Pons (tissue), 1 donor: ENCODE results near the gene RAB1A.
"Not testable (repeated sequence)": the region's sequence is repeated elsewhere in the genome, so short reads cannot be mapped to it uniquely, and the experiment has no call there.

Source experiments
- DNase-seq: peaks from one replicate; pipeline ENCODE4 v3.0.0-alpha.2; 2016; ENCODE audit warnings: low spot score

Gene RAB1A

GRCh38 chr2:65136253-65136652, 6.3 kb upstream of the RAB1A start:
- no peak for DNase-seq

GRCh38 chr2:65134158-65134557, 4.3 kb upstream of the RAB1A start:
- no peak for DNase-seq

- DNase-seq, result no peak
Measured at GRCh38 chr2:65133626-65134025, 3.7 kb upstream of the RAB1A start.

DNA sequence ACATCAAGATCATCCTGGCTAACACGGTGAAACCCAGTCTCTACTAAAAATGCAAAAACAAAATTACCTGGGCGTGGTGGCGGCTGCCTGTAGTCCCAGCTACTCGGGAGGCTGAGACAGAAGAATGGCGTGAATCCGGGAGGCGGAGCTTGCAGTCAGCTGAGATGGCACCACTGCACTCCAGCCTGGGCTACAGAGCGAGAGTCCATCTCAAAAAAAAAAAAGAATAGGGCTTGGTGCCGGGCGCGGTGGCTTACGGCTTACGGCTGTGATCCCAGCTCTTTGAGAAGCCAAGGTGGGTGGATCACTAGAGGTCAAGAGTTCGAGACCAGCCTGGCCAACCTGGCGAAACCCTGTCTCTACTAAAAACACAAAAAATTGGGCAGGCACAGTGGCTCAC, 3.0 kb upstream of the RAB1A start:
- DNase-seq, result not testable (repeated sequence)

GRCh38 chr2:65130664-65131175, 814 bp upstream of the RAB1A start:
- DNase-seq, result no peak

DNA sequence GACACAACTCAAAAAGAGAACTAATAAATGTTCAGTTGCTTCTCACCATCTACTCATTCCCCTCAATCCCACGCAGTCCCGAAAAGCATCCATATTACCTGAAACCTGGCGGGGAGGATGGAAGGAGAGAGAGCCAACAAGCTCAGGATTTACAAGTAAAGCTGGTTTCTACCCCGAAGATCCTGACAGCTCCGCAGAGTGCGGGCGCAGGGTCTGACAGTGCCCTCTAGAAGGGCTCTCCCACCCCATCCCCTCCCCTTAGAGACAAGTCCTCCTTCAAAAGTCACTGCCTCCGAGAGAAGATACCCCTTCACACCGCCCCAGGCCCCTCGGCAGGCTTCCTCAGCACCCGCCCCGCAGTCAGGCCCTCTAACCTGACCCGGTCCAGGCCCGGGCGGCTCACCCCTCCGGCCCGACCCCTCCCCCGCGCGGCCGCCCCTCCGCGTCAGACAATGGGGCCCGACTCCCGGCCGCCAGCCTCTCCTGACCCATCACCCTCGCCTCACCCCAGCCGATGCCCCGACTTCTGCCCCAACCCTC, 550 bp downstream of the RAB1A start:
- peak; percentile 29 for DNase-seq

GRCh38 chr2:65128297-65129190, 1.4 kb downstream of the RAB1A start:
- DNase-seq, result peak; percentile 62

- DNase-seq, result not testable (repeated sequence)
Measured at GRCh38 chr2:65125457-65125856, 4.4 kb downstream of the RAB1A start.

GRCh38 chr2:65122313-65122712, 7.6 kb downstream of the RAB1A start:
- DNase-seq, result no peak

DNA sequence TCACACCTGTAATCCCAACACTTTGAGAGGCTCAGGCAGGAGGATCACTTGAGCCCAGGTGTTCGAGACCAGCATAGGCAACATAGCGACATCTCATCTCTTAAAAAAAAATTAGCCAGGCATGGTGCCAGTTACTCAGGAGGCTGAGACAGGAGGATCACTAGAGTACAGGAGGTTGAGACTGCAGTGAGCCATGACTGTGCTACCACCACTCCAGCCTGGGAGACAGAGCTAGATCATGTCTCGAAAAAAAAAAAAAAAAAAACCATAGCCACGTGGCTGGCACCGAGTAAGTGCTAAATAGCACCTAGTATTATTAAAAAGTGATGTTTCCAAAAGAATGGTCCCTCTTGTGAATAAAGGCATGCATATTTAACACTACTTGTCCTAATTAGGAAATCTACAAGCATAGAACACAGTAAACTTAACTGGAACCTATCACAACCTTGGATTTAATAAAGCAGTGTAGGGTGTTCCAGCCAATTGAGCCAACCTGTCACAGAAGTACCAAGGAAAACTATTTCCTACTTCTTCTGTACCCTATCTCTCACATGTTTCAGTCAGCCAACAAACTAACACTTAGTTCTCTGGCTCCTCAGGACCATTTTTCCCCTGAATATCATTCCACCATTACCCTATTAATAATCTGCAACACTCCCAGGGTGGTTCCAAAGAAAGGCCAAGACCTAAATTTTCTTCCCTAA, 8.8 kb downstream of the RAB1A start:
- DNase-seq, result no peak

DNA sequence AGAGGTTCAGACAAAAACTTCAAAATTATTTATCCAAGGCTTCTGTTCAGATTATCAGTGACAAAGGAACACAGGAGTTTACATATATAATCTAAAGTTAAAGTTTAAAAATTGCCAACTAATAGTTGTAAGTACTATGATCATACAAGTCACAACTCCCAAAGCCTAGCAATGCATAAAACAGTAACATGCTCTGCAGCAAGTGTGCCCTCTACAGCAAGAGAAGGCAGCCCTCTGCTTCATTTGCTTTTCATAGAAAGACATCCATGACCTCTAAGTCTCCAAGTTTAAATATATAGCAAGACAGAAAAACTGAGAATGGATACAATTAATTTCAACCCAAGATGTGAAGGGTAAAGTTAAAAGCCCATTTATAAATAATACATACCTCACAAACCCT, 13.3 kb downstream of the RAB1A start:
- no peak for DNase-seq

GRCh38 chr2:65114921-65115320, 15.0 kb downstream of the RAB1A start:
- no peak for DNase-seq

DNA sequence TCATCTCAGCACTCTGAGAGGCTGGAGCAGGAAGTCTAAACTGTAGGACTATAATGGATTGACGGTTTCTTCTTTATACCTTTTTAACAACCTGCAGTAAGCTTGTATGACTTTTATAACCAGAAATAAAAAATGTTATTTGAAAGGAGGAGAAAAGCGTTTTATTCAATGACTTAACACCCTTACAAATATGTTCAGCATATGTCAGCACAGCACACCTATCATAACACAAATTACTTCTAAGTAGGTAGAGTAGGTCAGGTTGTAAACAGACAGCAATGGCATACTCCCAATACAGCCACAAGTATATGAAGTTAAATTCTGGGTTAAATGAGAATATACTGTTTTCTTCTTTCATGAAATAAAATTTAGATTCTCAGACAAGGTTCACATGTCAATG, 16.1 kb downstream of the RAB1A start:
- no peak for DNase-seq

GRCh38 chr2:65113229-65113628, 16.7 kb downstream of the RAB1A start:
- no peak for DNase-seq

DNA sequence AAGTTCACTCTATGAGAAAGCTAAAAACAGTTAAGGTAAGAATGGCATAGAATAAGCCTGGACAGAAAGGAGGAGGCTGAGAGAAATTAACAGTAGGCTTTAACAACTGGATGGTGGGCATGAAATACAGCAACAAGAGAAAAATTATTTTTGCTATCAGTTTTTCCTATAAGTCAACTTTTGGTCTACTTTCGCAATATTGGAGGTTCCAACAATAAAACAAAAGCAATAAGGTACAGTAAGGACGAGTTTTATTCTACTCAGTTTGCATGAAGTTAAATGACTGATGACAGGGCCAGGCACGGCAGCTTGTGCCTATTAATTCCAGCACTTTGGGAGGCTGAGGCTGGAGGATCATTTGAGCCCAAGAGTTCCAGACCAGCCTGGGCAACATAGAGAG, 17.3 kb downstream of the RAB1A start:
- no peak for DNase-seq

GRCh38 chr2:65108780-65109179, 21.1 kb downstream of the RAB1A start:
- DNase-seq, result no peak

DNA sequence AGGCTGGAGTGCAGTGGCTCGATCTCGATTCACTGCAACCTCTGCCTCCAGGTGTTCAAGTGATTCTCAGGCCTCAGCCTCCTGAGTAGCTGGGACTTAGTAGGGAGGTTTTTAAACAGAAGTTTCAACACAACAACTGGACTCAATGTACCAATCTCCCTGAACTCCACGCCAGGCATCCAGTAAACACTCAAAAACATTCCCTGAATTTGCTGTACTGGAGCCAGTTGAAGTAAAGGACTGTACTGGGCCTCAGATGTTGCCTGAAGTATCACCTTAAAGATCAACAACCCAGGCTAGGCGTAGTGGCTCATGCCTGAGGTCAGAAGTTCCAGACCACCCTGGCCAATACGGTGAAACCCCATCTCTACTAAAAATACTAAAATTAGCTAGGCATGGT, 22.4 kb downstream of the RAB1A start:
- DNase-seq, result no peak

DNA sequence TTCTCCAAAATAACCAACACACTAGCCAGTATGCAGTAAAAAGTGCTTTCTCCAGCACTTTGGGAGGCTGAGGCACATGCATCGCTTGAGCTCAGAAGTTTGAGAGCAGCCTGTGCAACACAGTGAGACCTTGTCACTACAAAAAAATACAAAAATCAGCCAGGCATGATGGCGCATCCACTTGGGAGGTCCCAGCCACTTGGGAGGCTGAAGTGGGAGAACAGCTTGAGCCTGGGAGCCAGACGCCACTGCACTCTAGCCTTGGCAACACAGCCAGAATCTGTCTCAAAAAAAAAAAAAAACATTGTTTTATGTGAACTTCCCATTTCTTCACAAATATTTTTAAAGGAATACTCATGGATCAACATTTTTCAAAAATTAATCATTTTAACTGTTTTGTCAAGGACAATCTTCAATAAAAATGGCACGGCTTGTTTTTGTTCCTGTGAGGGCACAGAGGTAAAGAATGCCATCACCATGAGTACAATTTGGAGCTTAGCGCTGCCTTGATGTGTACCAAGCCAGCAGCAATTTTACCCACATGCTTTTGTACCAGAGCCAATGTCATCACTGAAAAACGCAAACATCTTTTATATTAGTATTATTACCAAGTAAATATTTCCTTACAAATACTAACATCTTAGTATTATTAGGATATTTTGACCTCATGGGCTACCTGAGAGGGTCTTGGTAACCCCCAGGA, 26.7 kb downstream of the RAB1A start:
- no peak for DNase-seq

DNA sequence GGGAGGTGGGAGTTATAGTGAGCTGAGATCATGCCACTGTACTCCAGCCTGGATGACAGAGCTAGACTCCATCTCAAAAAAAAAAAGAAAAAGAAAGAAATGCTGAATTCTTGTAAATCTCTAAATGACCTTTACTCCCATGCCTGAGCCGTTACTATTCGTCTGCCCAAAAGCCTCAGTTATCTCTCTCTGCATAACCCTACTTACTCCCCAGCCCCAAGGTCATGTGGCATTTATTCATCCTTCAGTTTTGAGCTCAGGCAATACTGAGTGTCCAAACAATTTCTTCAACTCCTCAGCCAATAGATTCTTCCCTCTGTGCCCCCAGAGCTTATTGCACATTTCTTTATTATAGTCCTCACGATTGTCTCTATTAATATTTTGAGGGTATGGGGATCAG, 28.8 kb downstream of the RAB1A start:
- DNase-seq, result no peak

DNA sequence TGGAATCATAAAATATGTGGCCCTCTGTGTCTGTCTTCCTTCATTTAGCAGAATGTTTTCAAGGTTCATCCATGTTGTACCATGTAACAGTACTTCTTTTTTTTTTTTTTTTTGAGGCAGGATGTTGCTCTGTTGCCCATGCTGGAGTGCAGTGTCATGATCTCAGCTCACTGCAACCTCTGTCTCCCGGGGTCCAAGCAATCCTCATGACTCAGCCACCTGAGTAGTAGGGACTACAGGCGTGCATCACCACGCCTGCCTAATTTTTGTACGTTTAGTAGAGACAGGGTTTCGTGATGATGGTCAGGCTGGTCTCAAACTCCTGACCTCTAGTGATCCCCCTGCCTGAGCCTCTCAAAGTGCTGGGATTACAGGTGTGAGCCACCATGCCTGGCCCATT, 31.2 kb downstream of the RAB1A start:
- no peak for DNase-seq

- peak; percentile 46 for DNase-seq
Measured at GRCh38 chr2:65097844-65098243, 32.1 kb downstream of the RAB1A start.

DNA sequence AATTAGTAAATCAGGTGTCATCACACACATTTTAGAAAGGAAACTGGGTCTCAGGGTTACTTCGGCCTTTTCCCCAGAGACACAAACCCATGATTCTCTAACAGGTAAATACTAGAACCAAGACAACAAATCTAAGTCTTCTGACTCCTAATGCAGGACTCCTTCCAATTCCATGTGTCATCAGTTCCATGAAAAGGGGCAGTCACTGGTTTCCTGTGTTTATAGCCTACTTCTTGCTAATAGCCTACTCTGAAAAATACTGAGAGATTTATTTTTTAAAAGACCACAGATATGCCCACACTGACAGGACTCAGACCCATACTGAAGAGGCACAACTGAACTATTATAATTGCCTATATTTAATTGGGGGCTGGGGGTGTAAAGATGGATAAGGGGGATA, 33.0 kb downstream of the RAB1A start:
- no peak for DNase-seq
